ENCODE measurements around the gene ABCG1. TPM values are rescaled to one million over a fixed set of nuclear protein-coding genes. Genes with fewer than 3 reads are reported as not detected.

ABCG1 gene
- total RNA-seq, 1 donor from 2014 or later = 74.9 TPM

GRCh38 chr21:42189860-42190485 lies 29.0 kb upstream of the ABCG1 start:
- H3K9me3 ChIP-seq = no peaks in the 10 kb centered on the region
- DNase-seq (no peak), ATAC-seq (no peak)
- no peaks in the 10 kb centered on the region for H3K36me3 ChIP-seq
- no peak overlapping the region for H3K4me3 ChIP-seq
- H3K4me1 ChIP-seq = peaks cover 50% of the 10 kb centered on the region
- intact Hi-C loops (cut with DNase I) = no loop called here
- H3K27ac ChIP-seq = peak overlapping the region; percentile 64
- no peaks in the 10 kb centered on the region for H3K27me3 ChIP-seq (ENCODE audit: low read depth)
- no peak for TF ChIP-seq CTCF (IDR thresholded peaks at IDR 0.05)

- intact Hi-C loops (cut with DNase I) = no loop called here
- no peaks in the 10 kb centered on the region for H3K27me3 ChIP-seq (ENCODE audit: low read depth)
- no peak for DNase-seq
- no peak overlapping the region for H3K4me3 ChIP-seq
- H3K36me3 ChIP-seq = no peaks in the 10 kb centered on the region
- H3K9me3 ChIP-seq = no peaks in the 10 kb centered on the region
- H3K4me1 ChIP-seq = peaks cover 50% of the 10 kb centered on the region
- no peak for ATAC-seq
- TF ChIP-seq CTCF (IDR thresholded peaks at IDR 0.05) = no peak
- peak overlapping the region; percentile 64 for H3K27ac ChIP-seq
Observed at GRCh38 chr21:42190486-42190863, 28.5 kb upstream of the ABCG1 start.

- TF ChIP-seq CTCF (IDR thresholded peaks at IDR 0.05) = no peak
- H3K9me3 ChIP-seq = no peaks in the 10 kb centered on the region
- H3K4me3 ChIP-seq = no peak overlapping the region
- peaks cover 50% of the 10 kb centered on the region for H3K4me1 ChIP-seq
- H3K27ac ChIP-seq = no peak overlapping the region
- no peaks in the 10 kb centered on the region for H3K27me3 ChIP-seq (ENCODE audit: low read depth)
- no peak for DNase-seq
- ATAC-seq = no peak
- no peaks in the 10 kb centered on the region for H3K36me3 ChIP-seq
- intact Hi-C loops (cut with DNase I) = no loop called here
Observed at GRCh38 chr21:42191064-42191463, 27.9 kb upstream of the ABCG1 start.

GRCh38 chr21:42191696-42192595 lies 27.0 kb upstream of the ABCG1 start:
- TF ChIP-seq CTCF (IDR thresholded peaks at IDR 0.05) = no peak
- intact Hi-C loops (cut with DNase I) = no loop called here
- Histone ChIP-seq H3K9me3 (no peaks in the 10 kb centered on the region), H3K36me3 (no peaks in the 10 kb centered on the region), H3K4me3 (no peak overlapping the region), H3K4me1 (peaks cover 50% of the 10 kb centered on the region), H3K27me3 (ENCODE audit: low read depth) (no peaks in the 10 kb centered on the region), H3K27ac (no peak overlapping the region)
- ATAC-seq (no peak), DNase-seq (no peak)

- no peak for DNase-seq
- no peak for ATAC-seq
Observed at GRCh38 chr21:42193131-42193671, 25.7 kb upstream of the ABCG1 start.

More at GRCh38 chr21:42193131-42193671, 25.7 kb upstream of the ABCG1 start:
- intact Hi-C loops (cut with DNase I) = no loop called here
- Histone ChIP-seq H3K9me3 (no peaks in the 10 kb centered on the region), H3K27ac (no peak overlapping the region), H3K27me3 (ENCODE audit: low read depth) (no peaks in the 10 kb centered on the region), H3K4me1 (peaks cover 38% of the 10 kb centered on the region), H3K36me3 (no peaks in the 10 kb centered on the region), H3K4me3 (no peak overlapping the region)
- TF ChIP-seq CTCF (IDR thresholded peaks at IDR 0.05) = no peak
